Breast epithelium (tissue), 3 donors: ENCODE measurements around the gene PRSS8.

Source experiments
- POLR2A ChIP-seq: fragments of 450-650 bp; IDR thresholded peaks from one replicate; pipeline ENCODE4 v1.6.1; 2016; ENCODE audit warnings: antibody characterized with exemption, mild to moderate bottlenecking, moderate library complexity
- TF ChIP-seq, protein P1 (sequence below), 3 donors: fragments of 450-650 bp; IDR thresholded peaks; one replicate each; pipeline ENCODE4 v1.5.1; 2016 to 2017; ENCODE audit warnings: antibody characterized with exemption in 3 of 3, mild to moderate bottlenecking in 3 of 3, moderate library complexity in 3 of 3

DNA sequence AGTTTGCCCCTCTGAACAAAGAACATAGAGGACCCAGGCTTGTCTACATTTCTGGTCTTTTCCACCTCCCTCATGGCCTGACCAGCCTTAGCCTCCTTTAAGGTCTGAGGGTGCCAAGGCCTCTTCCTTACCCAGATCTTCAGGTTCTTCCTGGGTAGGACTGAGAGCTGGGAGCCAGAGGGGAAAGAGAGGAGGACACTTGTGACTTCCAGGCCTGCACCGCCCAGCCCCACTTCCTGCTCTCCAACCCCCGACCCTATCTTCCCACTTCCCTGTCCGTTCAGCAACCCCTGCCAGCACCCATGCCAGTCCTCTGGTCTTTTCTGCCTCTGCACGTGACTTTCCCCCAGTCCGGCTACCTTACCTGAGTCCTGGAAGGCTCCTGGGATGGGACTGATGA, 13.8 kb upstream of the PRSS8 start:
- TF ChIP-seq POLR2A = no peak
- TF ChIP-seq, protein P1, sequence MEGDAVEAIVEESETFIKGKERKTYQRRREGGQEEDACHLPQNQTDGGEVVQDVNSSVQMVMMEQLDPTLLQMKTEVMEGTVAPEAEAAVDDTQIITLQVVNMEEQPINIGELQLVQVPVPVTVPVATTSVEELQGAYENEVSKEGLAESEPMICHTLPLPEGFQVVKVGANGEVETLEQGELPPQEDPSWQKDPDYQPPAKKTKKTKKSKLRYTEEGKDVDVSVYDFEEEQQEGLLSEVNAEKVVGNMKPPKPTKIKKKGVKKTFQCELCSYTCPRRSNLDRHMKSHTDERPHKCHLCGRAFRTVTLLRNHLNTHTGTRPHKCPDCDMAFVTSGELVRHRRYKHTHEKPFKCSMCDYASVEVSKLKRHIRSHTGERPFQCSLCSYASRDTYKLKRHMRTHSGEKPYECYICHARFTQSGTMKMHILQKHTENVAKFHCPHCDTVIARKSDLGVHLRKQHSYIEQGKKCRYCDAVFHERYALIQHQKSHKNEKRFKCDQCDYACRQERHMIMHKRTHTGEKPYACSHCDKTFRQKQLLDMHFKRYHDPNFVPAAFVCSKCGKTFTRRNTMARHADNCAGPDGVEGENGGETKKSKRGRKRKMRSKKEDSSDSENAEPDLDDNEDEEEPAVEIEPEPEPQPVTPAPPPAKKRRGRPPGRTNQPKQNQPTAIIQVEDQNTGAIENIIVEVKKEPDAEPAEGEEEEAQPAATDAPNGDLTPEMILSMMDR (IDR thresholded peaks at IDR 0.05) = no peak
